HG02642 (cell line): ENCODE measurements around the gene LRRC43.

ENCODE experiments used
- ATAC-seq: cut with Tn5 transposase; IDR thresholded peaks from one replicate; pipeline ENCODE4 v1.9.1; 2021; ENCODE audit warnings: mild to moderate bottlenecking; ENCODE audit not compliant: unreplicated experiment, poor library complexity

Gene LRRC43

DNA sequence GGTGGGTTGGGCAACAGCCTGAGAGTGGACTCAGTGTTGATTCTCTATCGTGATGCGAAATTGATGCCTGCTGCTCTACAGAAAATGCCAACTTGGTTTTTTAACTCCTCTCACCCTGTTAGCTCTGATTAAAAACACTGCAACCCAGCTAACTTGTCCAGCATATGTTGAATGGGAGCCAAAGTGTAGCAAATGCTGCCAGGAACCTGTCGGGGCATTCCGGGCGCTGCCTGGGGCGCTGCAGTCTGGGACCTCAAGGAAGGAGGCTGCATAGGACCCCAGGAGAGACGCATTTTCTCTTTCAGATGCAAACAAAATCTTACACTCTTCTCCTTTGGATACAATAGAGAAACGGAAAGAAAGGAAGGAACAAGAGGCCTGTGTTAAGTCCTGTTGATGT is 24.5 kb downstream of the LRRC43 start:
- ATAC-seq: no peak

DNA sequence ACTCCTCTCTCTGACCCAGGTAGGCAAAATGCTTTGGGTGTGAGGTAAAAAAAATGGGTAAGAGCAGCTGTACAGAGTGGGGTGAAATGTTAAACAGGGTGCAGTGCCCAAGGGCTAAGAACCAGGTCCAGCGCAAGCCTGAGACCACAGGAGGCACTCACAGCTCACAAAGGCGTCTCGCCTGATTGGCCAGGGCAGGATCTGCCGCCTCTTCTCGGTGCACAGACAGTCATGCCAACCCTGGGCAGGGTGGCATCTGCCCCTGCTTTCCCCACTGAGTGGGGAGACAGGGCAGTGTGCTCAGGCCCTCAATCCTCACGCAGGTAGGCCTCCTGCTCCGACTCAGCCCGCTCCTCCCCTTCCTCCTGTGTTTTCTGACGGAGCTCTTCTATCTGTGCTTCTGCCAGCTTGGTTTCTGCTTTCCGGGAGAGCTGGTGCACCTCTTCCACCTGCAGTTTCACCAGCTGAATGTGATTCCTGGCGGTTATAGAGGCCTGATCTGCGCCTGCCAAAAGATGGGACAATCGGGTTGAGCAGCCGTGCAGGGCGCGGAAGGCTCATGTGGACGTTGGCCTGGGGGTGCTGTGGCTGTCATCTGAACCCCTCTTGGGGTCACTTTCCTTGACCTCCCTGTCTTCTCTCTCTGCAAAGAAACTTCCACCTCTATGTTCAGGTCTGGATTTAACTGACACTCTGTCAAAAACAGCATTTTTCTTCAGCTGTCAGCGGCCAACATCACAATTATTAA is 25.3 kb downstream of the LRRC43 start:
- ATAC-seq: no peak

DNA sequence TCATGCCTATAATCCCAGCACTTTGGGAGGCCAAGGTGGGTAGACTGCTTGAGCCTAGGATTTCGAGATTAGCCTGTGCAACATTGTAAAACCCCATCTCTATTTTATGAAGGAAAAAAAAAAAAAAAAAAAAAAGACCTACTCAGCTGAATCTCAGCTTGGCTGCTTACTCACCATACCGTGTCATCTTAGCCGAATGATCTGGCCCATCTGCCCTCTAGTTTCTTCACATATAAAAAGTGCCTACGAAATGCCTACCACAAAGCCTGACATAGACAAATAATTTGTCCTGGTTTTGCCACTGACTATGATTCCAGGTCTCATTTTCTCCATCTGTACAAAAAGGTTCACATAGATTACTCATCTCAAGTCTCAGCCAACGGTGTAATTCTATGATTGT is 32.8 kb downstream of the LRRC43 start:
- no peak for ATAC-seq

DNA sequence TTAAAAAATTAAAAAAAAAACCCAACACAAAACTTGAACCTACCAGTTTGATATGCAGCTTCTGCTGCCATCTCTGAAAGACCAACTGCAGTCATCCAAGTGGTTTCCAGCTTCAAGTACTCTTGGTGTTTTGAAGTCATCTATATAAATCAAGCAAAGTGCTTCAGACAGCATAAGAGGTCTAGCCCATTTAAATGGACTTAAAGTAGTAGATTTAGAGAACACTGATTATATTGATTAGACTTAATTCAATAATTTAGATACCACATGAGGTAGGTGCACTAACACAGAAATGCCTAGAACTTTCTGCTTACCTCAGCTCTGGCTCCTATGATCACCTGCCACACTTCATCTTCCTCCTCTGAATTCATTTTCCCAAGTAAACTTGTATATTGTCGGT is 33.5 kb downstream of the LRRC43 start:
- ATAC-seq: no peak

DNA sequence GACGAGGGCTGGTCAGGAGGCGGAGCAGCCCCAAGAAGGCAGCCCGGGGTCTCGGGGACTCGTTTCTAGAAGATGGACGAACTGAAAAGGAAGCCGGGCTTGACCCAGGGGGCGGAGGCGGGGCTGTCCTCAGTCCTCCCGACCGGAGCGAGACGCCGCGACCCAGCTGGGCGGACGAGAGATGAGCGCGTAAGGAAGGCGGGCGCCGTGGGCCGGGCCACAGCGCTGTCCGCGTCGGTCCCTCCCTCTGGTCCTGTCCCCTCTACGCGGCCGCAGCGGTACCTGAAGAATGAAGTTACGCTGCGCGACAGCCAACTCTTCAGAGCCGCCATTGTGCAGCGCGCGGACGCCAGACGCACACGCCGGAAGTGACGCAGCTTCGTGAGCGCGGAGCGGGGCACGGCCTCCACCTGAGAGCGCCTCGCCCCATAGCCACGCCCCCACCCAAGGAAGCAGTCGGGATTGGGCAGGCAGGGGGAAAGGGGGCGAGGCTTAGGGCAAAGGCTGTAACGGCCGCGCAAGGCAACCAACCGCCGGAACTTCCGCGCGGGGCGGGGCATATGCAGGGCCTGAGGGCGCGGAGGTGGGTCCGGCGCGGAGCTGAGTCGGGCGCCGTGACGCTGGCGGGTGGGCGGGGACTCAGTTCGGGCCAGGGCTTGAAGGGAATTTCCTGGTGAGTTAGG is 42.9 kb downstream of the LRRC43 start, which contains the start of gene DIABLO:
Gene DIABLO (minus strand): TSS at position 370 of the 683 bp plus-strand sequence. CDS start 38 bp downstream, at position 332.
- ATAC-seq: peak; percentile 89

DNA sequence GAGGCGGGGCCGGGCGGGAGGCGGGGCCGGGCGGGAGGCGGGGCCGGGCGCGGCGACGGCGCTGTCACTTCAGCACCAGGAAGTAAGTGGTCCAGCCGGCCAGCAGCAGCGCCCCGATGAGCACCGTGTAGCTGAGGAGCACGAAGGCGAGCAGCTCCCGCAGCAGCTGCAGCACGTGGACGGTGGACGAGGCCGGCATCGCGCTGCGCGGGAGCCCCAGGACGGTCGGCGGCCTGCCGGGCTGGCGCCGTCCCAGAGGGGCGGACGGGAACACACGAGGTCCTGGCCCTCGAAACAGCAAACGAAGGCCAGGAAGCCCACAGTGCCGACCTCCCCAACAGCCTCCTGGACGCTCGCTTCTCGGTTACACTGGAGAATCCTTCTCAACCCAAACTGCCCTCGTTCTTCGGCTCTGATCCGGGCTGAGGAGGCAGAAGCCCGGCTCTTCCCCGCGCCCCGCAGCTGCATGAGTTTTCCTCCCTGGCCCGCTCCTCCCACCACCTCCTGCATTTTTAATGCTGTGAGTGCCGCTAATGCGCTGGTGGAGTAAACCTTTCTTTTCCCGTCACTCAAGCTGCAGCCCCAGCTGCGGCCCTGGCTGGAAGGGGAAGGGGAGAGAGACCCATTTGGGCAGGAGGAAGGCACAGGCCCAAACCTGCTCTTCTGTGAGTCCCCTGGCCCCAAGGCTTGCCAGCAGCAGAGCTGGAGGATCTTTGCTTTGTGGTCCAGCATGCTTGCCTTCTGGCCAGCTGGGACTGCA is 43.6 kb downstream of the LRRC43 start:
- ATAC-seq: no peak

DNA sequence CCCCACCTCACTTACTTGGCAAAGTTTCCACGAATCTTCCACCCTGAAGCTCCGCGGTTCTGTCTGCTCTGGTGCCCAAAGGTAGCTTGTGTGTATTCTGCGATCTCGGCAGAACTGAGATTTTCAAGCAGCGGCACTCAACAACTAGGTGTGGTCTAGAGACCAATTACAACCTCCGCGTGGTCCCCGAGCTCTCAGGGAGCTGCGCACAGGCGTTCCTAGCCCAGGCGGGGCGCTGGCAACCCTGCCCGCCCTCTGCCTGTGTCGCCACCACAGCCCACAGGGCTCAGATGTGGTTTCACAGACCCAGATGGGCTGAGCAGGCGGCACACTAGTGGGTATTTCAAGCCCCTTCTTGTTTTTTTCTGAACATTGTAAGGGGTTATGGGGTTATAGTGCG is 44.4 kb downstream of the LRRC43 start:
- no peak for ATAC-seq

DNA sequence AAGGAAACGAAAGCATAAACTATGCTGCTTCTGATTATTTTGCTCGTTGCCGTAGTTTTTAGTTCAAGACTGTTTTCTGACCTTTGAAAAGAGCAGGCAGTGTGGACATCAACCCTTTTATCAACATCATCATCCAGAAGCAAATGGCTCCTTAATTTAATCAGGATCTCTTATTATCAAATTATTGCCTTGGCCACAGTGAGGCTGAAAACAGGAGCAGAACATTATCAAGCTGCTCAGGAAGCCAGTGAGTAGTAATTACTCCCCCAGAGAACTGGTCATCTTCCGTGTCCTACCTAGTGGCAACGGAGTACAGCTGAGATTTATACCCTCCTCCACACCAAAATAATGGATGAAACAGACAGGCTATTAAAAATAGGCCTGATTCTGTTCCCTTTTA is 45.2 kb downstream of the LRRC43 start:
- no peak for ATAC-seq

DNA sequence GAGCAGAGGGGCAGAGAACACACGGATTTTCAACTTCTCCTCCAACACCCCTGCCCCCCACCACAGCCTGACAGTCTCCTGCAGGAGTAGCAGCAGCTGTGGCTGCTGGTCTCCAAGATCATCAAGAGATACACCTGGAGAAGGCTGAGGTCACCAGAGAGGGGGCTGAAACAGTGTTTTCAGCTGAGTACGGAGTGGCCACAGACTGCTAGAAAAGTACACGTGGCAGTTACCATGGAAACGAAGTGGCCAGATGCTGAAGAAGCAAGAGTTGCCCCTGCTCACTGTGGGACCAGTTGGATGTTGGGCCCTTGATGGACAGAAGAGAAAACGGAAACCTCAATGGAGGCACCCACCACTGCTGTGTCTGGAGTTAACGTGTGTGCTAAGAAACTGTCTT is 47.9 kb downstream of the LRRC43 start:
- ATAC-seq: no peak

DNA sequence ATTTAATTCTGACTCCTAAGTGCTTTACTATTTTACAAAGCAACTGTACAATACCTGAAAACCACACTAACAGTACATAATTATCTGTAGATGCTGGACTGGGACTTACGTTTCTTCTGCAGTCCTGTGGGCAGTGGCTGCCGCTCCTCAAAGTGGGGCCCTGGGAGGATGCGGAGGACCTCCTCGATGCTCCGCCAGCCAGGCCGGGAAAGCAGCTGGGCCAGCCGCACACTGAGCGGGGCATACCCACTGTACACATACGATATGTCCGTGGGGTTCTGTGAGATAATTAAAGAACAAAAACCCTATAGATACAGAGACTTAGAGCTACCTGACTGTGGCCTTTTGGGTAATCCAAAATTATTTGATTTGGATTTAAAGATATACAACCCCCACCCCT is 49.8 kb downstream of the LRRC43 start:
- ATAC-seq: no peak

DNA sequence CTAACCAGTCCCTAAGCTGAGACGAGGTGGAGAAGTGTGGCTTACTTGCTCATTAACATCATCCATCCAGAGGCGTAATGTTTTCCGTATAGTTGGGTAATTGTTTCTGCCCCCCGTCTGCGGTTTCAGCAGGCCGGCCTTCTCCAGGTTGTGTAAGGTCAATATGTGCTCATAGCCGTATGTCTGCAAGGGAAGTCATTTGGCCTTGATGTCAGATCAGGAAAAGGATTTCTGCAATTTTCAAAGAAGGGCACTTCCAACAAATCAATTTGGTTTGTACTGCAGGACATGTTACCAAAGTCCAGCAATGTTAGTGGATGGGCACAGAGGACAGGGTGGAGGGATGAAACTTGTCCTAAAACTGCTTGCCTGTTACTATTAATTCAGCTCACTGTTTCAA is 52.8 kb downstream of the LRRC43 start:
- no peak for ATAC-seq

DNA sequence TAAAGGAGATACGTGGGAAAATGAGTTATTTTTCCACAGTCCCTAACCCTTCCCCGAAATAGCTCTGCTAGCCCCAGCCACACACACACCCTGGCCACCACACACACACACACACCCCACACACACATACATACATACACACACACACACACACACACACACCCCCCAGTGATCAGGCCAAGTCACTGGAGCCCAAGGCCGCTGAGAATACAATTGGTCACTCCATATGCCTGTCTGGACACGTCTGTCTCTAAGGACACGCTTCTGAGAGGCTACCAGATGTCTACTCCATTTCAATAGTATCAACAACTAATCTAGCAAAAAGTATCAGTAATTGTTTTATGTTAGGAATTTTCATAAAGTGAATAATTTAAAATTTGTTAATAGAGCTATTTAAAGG is 55.9 kb downstream of the LRRC43 start:
- no peak for ATAC-seq

DNA sequence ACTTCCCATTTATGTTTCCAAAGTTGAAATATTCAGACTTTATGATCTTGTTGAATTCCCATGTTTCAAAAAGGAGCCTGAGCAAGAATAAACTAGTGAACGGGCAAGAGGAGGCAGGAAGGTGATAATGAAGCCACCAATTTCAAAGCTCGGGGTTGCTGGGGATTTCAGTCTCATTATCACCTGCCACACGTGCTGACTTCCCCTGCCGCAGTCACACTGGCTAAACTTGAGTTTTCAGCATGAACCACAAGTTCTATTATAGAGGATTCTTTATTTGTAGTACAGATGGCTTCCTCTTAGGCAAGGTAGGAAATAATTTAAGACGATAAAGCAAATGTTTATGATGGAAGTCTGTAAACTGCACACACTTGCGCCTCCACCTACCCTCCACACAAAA is 61.0 kb downstream of the LRRC43 start:
- ATAC-seq: no peak

DNA sequence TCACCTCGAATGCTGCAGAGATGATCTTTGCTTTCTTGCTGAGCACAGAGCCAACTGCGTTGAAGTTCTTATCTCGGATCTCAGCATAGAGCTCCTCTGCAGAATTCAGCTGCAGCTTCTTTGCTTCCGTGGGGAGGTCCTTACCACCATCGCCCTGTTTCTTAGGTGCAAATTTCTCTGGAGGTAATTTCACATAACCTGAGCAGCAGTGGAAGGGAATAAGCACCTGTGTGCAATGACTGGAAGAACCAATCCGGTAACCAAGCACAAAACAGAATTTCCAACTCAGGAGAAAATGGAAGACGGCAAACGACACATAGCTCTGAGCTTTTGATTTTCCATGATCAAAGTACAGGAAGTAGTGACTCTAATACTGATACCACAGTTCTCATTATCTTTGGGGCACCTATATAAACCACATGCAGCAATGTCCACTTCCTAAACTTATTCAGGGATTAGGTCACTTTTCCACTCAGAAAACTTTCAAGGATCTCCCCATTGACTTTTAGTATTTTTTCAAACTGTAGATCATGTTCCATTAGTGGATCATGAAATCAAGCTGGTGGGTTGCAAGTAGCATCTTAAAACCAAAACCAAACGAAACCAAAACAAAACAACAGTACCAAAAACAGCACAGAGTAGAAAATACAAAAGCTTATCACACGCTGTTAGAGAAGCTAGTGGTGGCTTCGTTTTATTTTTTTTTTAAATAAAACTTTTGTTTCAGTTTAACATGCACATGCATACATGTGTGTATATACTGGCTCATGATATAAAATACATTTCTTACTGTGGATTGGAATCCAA is 61.8 kb downstream of the LRRC43 start:
- ATAC-seq: no peak

DNA sequence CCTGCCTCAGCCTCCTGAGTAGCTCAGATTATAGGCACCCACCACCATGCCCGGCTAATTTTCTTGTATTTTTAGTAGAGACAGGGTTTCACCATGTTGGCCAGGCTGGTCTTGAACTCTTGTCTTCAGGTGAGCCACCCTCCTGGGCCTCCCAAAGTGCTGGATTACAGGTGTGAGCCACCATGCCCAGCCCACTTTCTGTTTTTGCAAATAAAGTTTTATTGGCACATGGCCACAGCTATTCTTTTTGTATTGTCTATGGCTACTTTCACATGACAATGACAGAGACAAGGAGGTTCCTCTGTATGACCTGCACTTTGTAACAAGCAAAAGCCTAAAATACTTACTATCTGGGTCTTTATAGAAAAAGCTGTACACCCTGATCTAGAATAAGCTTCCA is 62.6 kb downstream of the LRRC43 start:
- ATAC-seq: no peak

DNA sequence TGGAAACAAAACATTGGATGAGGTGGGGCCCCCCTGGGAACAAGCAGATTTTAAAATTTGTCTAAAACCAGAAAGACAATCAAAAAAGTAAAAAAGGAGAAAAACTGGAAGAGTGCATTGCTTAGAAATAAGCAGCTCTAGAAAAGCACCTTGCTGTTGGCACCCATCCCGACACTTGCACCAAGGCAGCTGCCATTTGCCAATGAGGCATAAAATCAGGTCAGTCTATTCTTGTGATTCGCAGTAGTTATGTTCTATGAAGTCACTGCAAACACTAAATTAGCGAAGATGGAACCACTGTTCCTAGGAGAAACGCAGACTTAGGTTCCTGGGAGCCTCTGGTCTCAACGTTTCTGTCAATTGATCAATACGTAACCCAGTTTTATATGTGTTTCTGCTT is 67.1 kb downstream of the LRRC43 start:
- ATAC-seq: no peak

DNA sequence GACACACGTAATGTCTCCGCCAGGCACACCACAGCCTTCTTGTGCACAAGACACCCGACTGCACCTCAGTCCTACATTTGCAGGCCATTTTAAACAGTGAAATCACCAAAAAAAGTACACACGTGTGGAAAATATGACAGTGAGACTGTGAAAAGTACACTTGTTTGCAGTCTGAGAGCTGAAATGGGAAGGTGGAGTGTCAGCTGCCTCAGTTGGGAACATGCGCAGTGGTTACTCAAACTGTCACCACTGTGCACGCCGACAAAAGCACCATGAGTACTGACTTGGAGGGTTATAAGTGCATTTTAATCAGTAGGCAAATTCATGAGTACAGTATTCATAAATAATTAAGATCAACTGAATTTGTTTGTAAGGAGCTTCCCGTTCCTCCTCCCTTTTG is 67.6 kb downstream of the LRRC43 start:
- no peak for ATAC-seq
